ENCODE measurements around the gene LEP. TPM values are rescaled to one million over a fixed set of nuclear protein-coding genes. Genes with fewer than 3 reads are reported as not detected.

Gene LEP
- total RNA-seq, 1 donor from 2014 or later, result not detected

DNA sequence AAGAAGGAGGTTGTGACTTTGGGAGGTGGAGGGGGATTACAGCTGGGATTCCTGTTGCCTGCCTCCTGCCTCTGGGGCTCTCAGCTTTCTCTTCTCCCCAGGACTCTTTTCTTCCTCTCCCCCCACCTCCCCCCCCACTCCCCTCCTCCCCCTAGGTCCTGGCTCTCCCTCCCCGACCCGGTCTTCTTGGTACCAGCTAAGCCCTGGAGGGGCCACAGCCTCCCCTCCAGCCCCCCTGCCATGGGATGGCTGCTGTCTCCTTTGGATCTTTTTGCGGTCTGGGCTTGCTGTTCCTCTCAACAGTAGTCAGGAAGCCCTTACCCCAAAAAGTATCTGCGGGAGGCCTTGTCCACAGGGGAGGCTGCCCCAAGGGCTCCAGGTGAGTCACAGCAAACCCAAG is 33.5 kb upstream of the LEP start:
- no peaks in the 10 kb centered on the region for H3K27me3 ChIP-seq
- intact Hi-C loops (cut with DNase I), result no loop called here
- no peaks in the 10 kb centered on the region for H3K4me1 ChIP-seq
- TF ChIP-seq, protein P1, sequence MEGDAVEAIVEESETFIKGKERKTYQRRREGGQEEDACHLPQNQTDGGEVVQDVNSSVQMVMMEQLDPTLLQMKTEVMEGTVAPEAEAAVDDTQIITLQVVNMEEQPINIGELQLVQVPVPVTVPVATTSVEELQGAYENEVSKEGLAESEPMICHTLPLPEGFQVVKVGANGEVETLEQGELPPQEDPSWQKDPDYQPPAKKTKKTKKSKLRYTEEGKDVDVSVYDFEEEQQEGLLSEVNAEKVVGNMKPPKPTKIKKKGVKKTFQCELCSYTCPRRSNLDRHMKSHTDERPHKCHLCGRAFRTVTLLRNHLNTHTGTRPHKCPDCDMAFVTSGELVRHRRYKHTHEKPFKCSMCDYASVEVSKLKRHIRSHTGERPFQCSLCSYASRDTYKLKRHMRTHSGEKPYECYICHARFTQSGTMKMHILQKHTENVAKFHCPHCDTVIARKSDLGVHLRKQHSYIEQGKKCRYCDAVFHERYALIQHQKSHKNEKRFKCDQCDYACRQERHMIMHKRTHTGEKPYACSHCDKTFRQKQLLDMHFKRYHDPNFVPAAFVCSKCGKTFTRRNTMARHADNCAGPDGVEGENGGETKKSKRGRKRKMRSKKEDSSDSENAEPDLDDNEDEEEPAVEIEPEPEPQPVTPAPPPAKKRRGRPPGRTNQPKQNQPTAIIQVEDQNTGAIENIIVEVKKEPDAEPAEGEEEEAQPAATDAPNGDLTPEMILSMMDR (IDR thresholded peaks at IDR 0.05), result no peak
- no peak overlapping the region for H3K27ac ChIP-seq
- no peaks in the 10 kb centered on the region for H3K9me3 ChIP-seq
- DNase-seq (ENCODE audit: low spot score in 2 of 2), result peak in 1 of 2 donors; percentile 53
- no peak overlapping the region for H3K4me3 ChIP-seq
- no peaks in the 10 kb centered on the region for H3K36me3 ChIP-seq

DNA sequence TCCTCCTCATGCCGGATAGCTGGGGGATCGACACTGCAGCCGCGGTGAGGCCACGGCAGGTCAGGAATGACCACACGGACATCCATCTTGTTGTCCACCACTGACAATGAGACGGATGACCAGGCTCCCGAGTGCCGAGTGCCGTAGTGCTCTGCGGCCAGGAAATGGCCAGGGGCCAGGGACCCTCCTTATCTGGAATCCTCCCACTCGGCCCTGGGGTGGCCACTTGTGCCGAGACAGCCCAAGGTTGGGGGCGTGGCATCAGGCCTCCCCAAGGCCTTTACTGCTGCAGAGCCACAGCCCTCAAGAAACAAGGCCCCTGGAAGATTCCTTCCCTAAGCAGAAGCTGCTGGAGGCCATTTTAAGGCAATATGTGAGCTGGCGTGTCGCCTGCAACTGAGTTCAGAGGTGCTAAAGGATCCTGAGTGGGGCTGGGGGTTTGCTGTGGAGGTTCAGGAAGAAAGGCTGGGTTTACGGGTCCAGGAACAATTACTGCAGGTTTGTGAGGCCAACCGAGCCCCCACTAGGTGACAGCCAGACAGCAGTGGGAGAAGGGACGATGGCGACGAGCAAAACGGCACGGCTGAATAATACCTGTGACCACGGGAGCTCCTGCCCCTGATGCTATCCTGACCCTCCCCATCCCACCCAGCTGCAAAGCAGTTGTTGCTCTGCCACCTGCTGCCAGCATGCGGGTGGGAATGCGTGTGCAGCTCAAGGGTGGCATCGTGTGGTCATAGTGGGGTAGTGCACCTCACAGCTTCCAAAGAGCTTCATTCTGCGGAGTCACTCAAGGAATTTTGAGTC is 31.6 kb upstream of the LEP start:
- Histone ChIP-seq H3K4me3 (no peak overlapping the region), H3K36me3 (no peaks in the 10 kb centered on the region), H3K4me1 (no peaks in the 10 kb centered on the region), H3K27ac (no peak overlapping the region), H3K9me3 (no peaks in the 10 kb centered on the region), H3K27me3 (no peaks in the 10 kb centered on the region)
- intact Hi-C loops (cut with DNase I), result loop anchor here (1.0 kb wide), 2 partner anchors 74 to 501 kb away; no protein-coding TSS in a partner anchor
- TF ChIP-seq, protein P1 (IDR thresholded peaks at IDR 0.05), result peak; percentile 93 to 98 (median 97)
- peak in 1 of 2 donors; percentile 74 for DNase-seq (ENCODE audit: low spot score in 2 of 2)

DNA sequence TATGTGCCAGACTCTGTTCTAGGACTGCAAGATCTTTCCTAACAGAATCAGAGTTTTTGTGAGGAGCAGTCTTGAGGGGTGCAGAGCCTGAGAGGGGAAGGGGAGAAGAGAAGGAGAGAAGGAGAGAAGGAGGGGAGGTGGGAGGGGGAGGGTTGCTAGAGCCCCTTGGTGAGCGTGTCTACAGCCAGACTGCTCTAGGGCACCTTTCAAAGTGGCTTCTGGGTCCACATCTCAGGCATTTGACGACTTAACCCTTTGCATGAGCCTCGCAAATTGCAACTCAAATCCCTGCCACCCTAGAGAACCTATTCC is 31.1 kb upstream of the LEP start:
- no peak overlapping the region for H3K27ac ChIP-seq
- no peaks in the 10 kb centered on the region for H3K27me3 ChIP-seq
- no peak overlapping the region for H3K4me3 ChIP-seq
- intact Hi-C loops (cut with DNase I), result no loop called here
- TF ChIP-seq, protein P1 (IDR thresholded peaks at IDR 0.05), result no peak
- no peaks in the 10 kb centered on the region for H3K9me3 ChIP-seq
- no peaks in the 10 kb centered on the region for H3K4me1 ChIP-seq
- no peak for DNase-seq (ENCODE audit: low spot score in 2 of 2)
- H3K36me3 ChIP-seq, result no peaks in the 10 kb centered on the region

DNA sequence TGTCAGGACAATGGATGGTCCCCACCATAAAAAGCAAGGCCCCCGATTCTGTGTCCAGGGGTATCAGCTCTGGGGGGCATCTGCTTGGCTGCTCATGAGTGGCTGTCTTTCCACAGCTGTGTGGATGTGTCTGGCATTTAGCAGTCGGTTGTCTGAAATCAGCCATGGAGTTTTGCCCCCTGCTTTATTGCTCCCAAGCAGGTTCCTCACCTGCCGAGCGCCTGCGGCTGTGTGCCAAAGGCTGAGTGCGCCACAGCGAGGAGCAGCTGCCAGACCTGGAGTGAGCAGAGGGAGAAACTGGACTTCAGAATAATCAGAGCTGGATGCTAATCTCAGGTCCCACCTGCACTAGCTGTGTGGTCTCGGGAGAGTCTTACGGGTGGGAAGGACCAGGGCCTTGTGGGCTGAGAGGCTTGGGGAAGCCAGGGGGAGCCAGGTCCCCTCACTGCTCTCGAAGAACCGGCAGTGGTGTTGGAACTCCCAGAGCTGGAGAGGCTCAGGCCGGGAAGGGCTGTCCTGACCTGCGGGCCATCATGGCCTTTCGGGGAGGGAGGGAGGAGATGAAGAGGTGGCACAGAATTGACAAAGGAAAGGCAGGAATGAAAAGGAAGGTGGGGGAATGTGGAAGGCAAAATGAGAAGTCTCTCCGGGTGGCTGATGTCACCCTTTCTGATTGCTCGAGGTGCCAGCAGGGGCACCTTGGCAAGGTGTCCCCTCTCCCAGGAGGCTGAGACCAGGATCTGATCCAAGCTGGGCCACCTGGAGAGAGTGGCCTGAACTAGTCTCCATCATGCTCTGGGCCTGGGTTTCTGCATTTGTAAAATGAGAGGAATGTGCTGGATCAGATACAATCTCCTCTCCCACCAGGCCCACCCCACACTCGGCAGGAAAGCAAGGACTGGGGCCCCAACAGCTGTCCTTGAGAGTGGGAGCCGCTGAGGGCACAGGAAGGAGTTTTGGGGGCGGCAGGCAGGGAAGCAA is 30.2 kb upstream of the LEP start:
- DNase-seq (ENCODE audit: low spot score in 2 of 2), result peak in 1 of 2 donors; percentile 54
- Histone ChIP-seq H3K9me3 (no peaks in the 10 kb centered on the region), H3K36me3 (no peaks in the 10 kb centered on the region), H3K4me3 (no peak overlapping the region), H3K27me3 (no peaks in the 10 kb centered on the region), H3K4me1 (no peaks in the 10 kb centered on the region), H3K27ac (no peak overlapping the region)
- intact Hi-C loops (cut with DNase I), result no loop called here
- TF ChIP-seq, protein P1 (IDR thresholded peaks at IDR 0.05), result no peak

DNA sequence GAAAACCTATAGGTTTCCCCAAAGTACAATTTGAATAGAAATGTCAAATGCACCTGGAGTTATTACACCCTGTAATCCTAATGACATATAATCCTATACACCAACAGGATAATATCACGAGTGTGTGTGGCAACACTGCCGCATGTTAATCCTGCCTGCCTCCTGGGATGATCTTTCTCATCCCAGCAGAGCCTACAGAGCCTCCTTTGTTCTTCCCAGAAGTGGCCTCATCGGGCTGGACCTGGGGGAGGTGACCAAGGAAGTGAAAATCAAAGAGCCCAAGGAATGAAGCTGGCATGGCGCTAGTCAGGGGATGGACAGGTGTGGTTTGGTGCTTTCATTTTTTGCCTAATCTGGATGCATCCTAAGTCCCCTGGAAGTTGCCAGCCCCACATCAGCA is 29.5 kb upstream of the LEP start:
- Histone ChIP-seq H3K36me3 (no peaks in the 10 kb centered on the region), H3K27me3 (no peaks in the 10 kb centered on the region), H3K9me3 (no peaks in the 10 kb centered on the region), H3K4me3 (no peak overlapping the region), H3K27ac (no peak overlapping the region), H3K4me1 (no peaks in the 10 kb centered on the region)
- DNase-seq (ENCODE audit: low spot score in 2 of 2), result peak in 1 of 2 donors; percentile 18
- intact Hi-C loops (cut with DNase I), result no loop called here
- TF ChIP-seq, protein P1 (IDR thresholded peaks at IDR 0.05), result no peak
